NCI-H1048 (cell line): ENCODE measurements around the gene PRPS1L1.

Source experiments
- DNase-seq: peaks from one replicate; lab custom pipeline; 2025; lab: John Stamatoyannopoulos, UW

Gene PRPS1L1

DNA sequence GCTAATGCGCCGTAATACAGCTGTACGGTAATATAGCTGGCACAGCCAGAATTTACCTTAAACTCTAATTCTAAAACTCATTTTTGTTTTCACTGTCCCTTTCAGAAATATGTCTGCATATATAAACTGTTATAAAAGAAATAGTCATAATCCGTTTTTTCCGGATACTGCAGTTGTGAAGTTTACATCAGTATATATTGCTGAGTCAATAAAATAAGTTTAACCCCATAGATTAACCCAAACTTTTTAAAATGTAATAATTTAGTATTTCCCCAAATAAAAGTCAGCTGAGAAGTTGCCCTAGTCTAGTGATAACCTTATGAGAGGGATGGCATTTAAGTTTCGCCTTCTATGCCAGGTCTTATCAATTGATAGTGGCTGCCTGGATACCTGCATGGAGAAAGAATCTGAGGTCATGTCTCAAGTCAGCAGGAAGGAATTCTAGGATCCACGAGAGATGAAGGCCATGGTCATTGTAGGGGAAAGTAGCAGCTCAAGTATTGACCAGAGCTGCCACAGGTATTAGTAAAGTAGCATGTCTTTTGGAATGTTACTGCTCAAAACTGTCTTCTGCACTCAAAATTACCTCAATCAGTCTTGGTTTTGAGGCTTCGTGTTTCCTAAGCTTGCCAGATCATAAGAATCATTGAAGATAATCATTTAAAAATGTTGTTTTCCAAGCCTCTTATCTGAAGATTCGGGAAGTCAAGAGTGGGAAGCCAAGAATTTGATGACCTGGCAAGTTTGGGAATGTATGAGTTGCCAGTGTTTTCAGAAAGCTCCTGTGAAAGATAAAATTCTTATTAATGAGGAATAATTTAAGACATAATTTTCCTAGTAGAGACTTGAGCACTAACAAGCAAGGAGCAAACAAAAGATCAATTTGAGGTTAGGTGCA, 10.8 kb downstream of the PRPS1L1 start:
- no peak for DNase-seq

DNA sequence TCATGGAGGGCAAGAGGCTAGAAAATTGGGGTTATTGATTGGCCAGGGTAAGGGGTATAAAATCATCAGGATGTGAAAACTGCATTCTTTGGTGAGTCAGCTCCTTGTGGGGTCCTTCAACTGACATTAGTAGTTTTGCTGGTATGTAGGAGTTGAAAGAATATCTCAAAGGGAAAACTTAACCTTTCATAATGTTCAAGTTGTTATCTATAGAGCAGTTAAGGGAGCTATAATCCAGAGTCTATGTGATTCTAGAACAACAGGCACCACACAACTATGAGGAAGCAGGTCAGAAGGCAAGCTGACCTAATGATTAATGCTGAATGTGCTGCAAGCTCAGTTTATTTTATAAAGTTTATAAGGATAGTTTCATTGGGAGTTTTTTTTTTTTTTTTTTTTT, 13.7 kb downstream of the PRPS1L1 start:
- no peak for DNase-seq

DNA sequence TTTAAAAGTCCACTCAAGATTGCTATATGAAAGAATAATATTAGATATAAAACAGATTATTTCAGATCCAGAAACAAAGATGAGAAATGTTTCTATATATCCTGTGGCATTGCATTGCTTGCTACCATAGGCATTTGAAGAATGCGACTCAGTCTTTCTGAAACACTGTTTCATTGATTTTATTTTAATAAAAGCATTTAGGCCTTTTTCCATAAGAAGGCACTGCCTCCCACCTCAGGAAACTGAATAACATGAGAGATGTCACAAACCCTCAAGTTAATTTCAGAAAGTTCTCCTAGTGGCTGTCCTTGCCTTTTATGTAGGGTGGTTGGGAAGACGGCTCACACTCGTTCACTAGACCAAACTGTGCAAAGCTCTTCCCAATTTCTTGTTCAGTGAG, 23.3 kb downstream of the PRPS1L1 start:
- no peak for DNase-seq

DNA sequence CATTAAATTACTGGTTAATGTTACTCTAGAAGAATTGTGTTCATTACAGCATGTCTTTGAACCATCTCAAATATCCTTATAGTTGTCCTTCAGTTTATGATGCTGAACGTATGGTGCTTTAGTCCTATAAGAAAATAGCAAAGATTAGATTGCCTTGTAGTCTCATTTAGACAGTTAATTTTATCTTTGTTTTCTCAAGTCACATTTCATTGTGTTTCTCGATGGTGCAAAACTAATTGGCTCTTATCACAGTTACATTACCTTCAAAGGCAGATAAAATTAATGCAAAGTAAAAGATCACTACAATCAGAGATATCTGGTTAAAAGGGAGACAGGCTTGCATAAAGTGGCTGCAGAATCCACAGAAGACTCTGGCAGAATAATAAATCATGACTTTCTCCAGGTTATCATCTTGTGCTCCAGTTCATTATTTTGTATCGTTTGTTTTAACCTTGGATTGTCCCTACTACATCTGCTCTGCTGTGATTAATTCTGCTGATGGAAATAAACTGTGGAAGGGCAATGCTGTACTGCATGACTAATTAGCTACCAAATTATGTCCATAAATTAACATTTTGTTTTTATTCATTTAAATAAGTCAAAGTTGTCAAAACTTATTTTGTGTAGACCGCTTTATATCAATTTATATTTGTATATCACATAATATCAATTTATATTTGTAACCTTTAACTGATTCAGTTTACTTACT, 24.2 kb downstream of the PRPS1L1 start:
- DNase-seq, result no peak

DNA sequence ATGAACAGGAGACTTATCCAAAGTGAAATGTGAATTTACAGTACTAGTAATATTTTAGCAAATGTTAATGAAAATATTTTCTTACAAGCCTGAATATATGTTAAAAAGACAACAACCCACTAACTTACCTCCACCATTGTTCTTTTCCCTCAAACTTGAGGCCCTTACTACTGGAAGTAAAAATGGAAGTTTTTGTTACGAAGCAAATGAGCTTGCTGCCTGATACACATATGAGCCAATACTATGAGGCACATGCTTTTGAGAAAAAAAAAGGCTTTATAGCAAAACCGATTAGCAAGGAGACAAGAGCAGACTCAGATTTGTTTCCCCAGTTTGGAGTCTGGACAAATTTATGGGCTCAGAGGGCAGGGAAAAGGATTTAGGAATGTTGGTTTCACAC, 29.0 kb downstream of the PRPS1L1 start:
- DNase-seq, result no peak

DNA sequence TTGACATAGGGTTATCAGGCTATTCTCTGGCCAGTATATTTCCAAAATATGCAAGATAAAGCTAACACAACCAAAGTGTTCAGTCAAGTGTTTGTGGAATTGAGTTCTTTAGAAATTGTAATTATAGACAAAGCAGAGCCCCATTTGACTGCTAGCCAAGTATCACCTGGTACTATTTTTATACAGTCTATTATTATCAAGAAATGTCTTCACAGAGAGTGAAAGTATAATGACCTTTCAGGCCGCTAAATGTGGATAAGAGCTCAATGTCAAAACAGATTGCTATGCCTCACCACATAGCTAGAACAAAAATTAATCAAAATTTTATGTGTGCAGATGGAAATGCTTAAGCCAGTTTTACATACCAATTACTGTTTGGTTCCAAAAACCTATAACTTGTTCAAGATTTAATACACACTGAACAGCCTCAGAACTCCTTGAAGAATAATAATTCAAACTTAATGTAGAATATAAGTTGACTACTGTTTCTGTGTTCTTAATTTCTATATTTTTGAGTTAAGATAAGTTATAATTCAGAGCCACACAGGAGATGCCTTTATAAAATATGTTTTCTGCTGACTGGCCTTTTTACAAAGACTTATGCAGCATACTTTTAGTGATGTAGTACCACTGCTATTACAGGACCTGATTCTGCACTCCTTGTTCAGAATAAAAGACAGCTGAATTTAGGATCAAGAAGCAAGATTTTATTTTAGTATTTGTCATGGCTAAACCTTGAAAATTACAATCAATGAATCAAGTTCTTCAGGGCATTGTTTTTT, 31.0 kb downstream of the PRPS1L1 start:
- no peak for DNase-seq

DNA sequence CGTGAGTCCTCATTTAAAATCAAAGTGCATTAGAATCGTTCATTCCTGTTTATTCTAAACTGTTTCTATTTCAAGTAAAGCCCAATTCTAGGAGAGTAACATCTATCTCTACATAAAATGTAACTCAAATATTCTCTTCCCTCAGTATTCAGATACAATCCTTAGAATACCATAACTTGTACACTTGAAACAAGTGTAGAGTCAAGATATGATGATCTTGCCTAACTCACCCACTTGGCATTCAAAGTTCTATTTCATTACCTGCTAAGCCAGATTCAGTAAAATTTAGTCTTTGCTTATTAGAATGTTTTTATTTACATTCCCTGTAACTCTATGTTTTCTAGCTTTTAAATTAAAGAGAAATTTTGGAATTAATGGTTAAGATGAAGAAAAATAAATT, 31.6 kb downstream of the PRPS1L1 start:
- DNase-seq, result no peak

DNA sequence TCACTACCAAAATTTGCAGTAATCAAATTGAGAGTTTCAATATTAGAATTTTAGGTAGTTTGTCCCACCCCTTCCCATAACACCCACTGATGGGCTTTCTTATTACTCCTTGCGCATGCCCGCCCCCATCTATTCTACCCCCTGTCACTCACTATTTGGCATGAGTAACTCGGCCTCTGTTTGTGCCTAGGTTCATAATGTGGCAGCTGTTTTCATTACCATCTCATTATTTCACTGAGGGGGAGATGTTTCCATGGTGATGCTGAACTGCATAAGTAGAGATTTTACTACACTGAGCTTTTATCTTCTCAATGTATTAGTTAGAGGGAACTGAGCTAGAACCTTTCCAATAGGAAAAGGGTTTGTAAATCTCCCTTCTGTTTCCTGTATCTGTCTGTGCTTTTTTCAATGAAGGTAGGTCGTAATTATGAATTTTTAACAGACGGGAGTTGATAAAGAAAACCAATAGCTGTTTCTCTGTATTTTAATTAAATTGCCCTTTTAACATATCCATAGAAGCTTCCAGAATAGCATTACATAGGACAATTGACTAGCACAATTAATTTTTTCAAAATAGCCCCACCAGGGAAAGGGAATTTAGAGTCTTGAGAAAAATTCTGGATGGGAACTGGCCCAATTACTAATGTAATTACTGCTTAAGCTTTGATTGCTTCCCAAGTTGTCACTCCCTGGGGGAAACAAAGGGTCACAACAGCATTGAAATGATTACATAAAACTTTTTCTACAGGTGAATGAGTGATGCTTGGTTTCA, 33.4 kb downstream of the PRPS1L1 start:
- no peak for DNase-seq

DNA sequence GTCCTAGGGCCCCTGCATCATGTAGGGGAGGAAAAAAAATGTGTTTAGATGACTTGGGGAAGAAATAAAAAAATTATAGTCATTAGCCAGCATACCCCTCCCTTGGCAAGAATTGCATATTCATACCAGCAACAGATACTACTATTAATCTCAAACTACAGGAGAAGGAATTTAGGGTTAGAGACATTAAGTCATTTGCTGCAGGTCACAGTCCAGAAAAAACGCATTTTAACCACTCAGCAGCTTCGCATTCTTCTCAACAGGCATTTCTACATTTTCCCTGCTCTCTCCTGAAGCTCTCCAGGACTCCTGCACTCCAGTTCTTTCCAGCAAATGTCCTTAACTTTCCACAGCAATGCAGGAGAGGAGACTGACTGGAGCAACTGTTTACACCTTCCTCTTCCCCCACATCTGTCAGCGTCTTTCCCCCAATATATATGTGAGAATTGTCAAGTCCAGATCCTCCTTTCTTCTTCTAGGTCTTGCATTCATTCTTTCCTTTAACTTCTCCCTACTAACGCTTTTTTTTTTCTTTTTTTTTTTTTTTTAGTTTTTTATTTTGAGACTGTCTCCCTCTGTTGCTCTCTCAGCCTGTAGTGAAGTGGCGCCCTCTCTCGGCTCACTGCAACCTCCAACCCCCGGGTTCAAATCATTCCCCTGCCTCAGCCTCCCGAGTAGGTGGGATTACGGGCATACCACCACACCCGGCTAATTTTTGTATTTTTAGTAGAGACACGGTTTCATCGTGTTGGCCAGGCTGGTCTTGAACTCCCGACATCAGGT, 35.6 kb downstream of the PRPS1L1 start:
- no peak for DNase-seq

DNA sequence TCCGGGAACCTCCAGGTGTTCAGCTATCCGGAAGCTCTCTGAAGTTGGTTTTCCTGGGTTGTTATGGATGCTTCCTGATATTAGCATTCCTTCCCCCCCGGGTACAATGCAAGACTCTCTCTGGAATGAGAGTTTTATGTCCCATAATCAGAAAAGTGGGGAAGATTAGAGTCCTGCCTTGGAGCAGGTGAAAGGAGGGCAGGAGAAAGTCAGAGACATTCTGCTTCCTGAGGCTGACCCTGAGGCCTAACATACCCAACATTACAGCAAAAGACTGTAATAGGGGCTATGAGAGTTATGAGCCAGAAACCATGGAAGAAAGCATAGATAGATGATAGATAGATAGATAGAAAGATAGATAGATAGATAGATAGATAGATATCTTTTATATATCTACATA, 36.9 kb downstream of the PRPS1L1 start:
- no peak for DNase-seq

DNA sequence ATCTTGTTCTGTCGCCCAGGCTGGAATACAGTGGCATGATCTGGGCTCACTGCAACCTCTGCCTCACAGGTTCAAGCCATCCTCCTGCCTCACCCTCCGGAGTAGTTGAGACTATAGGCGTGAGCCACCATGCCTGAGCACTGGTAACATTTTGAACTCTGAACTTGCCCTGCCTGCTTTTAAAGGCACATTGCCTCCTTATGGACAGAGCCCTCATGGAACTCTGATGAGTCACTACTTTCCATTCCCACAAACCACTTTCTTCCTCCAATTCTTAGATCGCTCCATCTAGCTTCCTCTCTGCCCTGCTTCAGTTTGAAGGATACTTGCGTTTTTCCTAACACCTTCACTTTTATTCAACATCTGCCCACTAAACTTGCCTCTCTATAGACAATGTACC, 38.1 kb downstream of the PRPS1L1 start:
- DNase-seq, result no peak

DNA sequence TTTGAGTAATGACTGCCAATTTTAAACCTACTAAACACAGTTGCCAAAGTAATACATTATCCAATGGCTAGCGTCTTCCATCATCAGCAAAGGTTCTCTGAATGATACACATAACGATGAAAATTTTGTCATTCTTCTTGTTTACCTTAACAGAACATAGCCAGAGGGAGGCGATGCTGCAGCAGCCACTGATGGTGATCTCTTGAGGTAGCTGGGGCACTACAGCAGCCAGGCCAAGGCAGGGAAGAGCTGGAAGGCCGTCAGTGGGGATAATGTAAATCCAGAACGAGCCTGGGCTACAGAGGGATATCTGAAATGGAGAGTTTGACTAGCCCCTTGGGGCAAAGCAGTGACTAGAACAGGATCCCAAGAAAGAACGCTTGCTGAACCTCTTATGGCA, 38.8 kb downstream of the PRPS1L1 start:
- no peak for DNase-seq

DNA sequence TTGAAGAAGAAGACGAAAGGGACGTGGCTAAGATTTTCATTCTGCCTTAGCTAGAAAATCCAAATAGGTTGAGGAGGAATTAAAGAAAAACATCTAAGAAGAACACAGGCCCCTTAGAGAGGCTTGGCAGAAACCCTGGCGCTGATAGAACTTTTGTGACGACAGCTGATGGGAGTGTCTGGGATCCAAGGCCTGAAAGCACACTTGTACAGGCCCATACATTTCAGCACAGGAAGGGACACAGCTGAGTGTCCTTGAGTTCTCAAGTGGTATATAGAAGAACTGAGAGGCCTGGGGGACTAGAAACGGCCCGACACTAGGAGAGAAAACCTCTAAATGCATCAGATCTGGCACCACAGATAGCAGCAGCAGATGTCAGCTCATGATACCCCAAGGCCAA, 39.5 kb downstream of the PRPS1L1 start:
- no peak for DNase-seq

DNA sequence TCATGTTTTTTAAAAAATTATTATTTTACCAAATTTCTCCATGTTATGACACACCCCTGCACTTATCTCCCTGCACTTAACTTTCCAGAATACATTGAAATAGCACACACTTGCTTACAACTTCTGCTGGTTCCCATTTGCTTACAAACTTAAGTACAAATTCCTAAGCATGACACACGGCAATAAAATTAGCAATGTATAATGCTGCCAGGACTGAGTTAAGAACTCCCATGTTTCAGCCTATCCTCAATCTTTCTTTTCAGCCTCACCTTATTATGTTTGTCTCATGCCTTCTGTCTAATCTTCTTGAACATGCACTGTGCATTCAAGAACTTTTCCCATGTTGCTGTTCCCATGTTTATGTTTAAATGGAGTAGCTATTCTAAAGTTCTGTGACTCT, 40.8 kb downstream of the PRPS1L1 start:
- DNase-seq, result no peak

DNA sequence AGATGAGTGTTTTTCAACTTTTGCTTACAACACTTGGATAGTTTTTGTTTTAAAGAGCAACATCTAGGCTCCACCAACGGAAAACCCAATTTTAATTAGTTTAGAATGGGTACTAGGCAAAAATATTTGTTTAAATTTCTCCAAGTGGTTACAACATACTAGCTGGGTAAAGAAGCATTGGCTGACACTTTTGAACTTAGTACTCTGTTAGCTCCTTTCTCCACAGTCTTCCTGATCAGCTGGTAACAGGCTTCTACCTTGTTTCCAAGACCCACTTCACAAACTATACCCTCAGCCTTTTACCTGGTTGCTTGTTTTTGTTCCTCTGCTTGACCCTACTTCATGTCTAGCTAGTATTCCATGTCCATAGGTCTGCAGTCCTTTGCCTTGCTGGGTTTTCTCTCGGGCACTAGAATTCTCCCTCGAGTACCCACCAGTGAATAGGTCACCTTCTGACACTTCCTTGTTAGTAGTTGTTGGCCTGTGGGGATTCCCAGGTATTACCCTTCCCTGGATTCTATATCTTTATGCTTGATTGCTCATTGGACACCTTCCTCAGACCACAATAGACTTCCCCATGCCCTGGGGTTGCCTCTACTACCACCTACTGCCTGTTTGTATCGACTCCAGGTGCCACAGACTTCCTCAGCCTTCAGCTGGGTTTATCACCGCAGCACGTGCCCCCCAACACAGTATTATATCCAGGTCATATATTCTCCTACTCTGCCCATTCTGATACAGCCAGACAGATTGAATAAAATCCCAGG, 42.0 kb downstream of the PRPS1L1 start:
- no peak for DNase-seq

DNA sequence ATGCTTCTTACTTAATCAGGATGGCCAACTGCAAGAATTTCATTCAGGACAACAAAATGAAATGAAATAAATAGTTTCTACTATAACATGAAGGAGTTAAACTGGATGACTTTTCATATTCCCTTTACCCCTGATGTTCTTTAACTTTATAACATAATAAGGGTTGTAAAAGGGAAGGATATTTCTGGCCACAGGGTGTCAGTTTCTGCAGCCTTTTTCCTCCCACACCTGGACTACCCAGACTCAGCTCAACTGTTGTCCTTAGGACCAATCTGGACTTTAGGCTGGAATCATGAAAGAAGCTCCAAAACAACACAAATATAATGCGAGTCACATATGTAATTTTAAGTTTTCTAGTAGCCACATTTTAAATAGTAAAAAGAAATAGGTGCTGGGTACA, 43.4 kb downstream of the PRPS1L1 start:
- no peak for DNase-seq

DNA sequence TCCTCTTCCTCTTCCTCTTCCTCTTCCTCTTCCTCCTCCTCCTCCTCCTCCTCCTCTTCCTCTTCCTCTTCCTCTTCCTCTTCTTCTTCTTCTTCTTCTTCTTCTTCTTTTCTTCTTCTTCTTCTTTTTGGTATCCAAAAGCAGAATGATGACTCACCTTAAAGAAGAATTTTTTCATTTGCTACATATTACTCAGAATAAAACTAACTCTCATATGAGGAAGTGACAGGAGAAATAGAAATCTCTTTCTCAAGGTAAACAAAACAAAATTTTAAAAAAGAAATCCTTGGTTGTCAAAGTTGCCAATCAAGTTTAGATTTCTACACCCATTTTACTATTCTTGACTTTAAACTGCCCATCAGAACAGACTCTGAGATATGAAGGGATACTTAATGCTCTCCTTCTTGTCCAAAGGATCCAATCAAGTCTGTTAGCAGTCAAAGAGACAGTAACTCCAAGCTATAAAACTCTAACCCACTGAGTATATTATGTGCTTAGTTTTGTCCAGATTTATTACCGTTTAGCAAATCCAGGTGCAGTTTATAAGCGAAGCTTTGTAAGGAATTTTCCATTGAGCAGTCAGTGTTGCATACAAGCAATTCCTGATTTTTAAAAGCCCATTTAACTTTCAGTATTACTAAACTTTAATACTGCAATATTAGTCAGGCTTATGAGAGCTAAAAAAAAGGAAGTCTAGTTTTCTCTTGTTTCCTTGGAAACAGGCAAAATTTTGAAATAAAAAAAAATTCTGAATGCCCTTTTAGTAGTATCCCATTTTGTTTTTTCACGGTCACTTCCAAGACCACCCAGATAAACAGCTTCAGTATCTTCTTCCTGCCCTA, 44.2 kb downstream of the PRPS1L1 start:
- DNase-seq, result no peak

DNA sequence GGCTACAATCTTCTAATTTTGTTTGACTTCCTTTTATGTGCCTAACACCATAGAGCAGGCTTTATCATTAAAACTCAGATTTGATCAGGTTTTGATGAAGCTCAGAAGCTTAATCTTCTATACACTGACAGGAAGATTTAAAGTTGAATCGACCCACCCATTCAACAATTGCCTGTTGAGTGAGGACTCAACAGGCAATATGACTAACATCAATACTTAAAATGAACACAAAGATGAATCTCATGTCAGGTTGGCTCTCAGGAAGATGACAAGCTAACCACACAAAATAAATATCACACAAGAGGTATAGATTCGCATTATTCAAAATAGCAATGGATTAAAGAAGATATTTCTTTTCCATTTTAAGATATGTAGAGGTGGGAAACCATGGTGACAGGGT, 50.7 kb downstream of the PRPS1L1 start:
- no peak for DNase-seq
